ENCODE data around the gene SH3TC1. TPM values are rescaled to one million over a fixed set of nuclear protein-coding genes. Genes with fewer than 3 reads are reported as not detected.

The SH3TC1 gene
- total and polyA plus RNA-seq, 9 donors = 1.1 to 34.5 (median 5.4) TPM

DNA sequence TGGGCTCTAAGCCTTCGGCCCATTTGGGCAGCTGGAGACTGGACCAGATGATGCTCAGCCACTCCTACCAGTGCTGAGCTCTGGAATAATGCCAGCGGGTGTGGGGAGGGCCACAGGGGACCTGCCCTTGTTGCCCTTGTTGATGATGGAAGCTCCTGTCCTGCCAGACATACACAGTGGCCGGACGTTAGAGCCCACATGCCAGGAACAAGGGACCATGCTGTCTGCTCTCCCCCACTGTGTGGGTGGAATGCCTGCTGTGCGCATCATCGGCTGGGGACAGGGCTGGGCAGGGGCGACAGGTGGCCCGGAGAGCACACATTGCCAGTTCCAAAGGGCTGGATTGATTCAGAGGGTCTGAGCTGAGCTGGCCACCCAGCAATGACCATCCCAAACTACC, 42.5 kb upstream of the SH3TC1 start:
- no peak for TF ChIP-seq POLR2A (IDR thresholded peaks at IDR 0.05)
- TF ChIP-seq, protein P1, sequence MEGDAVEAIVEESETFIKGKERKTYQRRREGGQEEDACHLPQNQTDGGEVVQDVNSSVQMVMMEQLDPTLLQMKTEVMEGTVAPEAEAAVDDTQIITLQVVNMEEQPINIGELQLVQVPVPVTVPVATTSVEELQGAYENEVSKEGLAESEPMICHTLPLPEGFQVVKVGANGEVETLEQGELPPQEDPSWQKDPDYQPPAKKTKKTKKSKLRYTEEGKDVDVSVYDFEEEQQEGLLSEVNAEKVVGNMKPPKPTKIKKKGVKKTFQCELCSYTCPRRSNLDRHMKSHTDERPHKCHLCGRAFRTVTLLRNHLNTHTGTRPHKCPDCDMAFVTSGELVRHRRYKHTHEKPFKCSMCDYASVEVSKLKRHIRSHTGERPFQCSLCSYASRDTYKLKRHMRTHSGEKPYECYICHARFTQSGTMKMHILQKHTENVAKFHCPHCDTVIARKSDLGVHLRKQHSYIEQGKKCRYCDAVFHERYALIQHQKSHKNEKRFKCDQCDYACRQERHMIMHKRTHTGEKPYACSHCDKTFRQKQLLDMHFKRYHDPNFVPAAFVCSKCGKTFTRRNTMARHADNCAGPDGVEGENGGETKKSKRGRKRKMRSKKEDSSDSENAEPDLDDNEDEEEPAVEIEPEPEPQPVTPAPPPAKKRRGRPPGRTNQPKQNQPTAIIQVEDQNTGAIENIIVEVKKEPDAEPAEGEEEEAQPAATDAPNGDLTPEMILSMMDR (IDR thresholded peaks at IDR 0.05) = no peak
- TF ChIP-seq EP300 (IDR thresholded peaks at IDR 0.05) = no peak
- no peak overlapping the region for H3K27ac ChIP-seq
- no peak overlapping the region for H3K4me3 ChIP-seq
- H3K36me3 ChIP-seq = no peaks in the 10 kb centered on the region
- DNase-seq = no peak
- 61 to 76% (median 70%) methylated on average over 8 of the region's 8 CpGs for WGBS, 3 donors
- no peaks in the 10 kb centered on the region for H3K27me3 ChIP-seq
- intact Hi-C loops (cut with DNase I) = no loop called here
- H3K9me3 ChIP-seq = no peaks in the 10 kb centered on the region
- H3K4me1 ChIP-seq (ENCODE audit: insufficient read depth) = peaks cover 5% of the 10 kb centered on the region

DNA sequence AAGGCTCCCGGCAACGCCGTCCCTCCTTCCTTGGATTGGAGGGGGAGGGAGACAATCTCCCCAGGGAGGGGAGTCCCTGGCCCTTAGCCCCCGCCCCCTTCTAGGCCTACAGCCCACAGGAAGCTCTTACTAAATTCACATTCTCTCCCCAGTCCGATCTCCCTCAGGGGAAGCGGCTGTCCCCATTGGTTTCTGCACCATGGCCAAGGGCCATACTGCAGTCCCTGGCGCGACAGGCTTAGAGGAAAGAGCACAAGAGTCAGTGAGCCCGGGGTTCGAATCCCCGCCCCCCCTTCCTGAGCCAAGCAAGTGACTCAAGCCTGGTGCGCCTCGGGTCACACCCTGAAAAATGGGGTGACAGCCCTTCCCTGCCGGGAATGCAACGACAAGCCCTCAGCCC, 41.6 kb upstream of the SH3TC1 start:
- intact Hi-C loops (cut with DNase I) = no loop called here
- Histone ChIP-seq H3K9me3 (no peaks in the 10 kb centered on the region), H3K27ac (no peak overlapping the region), H3K27me3 (no peaks in the 10 kb centered on the region), H3K4me3 (peak overlapping the region; percentile 33), H3K4me1 (ENCODE audit: insufficient read depth) (peaks cover 5% of the 10 kb centered on the region), H3K36me3 (no peaks in the 10 kb centered on the region)
- peak in 1 of 5 donors; percentile 47 for DNase-seq
- 18 to 33% (median 19%) methylated on average over 10 to 15 of the region's 15 CpGs for WGBS, 3 donors
- TF ChIP-seq, protein P1 (IDR thresholded peaks at IDR 0.05) = no peak
- TF ChIP-seq EP300 (IDR thresholded peaks at IDR 0.05) (no peak), POLR2A (IDR thresholded peaks at IDR 0.05) (no peak)

DNA sequence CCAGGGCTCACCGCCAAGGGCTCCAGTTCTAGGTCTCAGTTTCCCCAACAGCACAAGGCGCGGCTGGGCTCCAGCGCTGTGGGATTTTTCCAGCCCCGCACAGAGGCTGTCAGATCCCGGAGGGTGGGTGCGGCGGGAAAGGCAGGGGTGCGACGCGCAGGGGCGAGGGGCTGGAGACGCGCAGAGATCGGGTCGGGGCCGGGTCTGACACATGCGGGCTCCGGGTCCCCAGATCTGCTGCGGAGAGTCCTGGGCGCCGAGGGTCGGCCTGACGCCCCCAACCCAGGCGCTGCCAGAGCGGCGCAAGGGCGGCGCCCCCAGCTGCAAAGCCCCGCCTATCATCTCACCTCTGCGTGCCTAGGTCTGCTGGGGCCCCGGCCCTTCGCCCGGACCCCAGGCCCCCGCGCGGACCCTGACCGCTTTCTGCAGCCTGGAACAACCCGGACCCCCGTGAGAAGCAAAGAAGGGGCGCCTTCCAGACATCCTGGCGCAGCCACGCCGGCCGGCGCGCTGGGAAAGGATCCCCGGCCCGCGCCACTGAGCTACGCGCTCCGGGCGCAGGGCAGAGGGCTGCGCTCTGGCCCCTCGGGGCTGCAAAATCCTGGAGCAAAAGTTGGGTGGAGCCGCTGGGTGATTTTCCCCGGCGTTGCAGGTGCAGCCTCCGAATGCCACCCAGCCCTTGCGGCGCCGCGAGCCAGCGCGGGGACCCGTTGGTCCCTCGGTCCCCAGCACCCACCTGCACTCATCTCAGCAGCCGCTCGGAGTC, 41.0 kb upstream of the SH3TC1 start:
- intact Hi-C loops (cut with DNase I) = no loop called here
- Histone ChIP-seq H3K4me1 (ENCODE audit: insufficient read depth) (peaks cover 5% of the 10 kb centered on the region), H3K4me3 (peak overlapping the region; percentile 33), H3K27ac (no peak overlapping the region), H3K36me3 (no peaks in the 10 kb centered on the region), H3K9me3 (no peaks in the 10 kb centered on the region), H3K27me3 (no peaks in the 10 kb centered on the region)
- WGBS, 3 donors = 2% methylated on average over 39 to 70 of the region's 70 CpGs
- peak in 1 of 5 donors; percentile 52 for DNase-seq
- no peak for TF ChIP-seq POLR2A (IDR thresholded peaks at IDR 0.05)
- no peak for TF ChIP-seq EP300 (IDR thresholded peaks at IDR 0.05)
- TF ChIP-seq, protein P1 (IDR thresholded peaks at IDR 0.05) = no peak

DNA sequence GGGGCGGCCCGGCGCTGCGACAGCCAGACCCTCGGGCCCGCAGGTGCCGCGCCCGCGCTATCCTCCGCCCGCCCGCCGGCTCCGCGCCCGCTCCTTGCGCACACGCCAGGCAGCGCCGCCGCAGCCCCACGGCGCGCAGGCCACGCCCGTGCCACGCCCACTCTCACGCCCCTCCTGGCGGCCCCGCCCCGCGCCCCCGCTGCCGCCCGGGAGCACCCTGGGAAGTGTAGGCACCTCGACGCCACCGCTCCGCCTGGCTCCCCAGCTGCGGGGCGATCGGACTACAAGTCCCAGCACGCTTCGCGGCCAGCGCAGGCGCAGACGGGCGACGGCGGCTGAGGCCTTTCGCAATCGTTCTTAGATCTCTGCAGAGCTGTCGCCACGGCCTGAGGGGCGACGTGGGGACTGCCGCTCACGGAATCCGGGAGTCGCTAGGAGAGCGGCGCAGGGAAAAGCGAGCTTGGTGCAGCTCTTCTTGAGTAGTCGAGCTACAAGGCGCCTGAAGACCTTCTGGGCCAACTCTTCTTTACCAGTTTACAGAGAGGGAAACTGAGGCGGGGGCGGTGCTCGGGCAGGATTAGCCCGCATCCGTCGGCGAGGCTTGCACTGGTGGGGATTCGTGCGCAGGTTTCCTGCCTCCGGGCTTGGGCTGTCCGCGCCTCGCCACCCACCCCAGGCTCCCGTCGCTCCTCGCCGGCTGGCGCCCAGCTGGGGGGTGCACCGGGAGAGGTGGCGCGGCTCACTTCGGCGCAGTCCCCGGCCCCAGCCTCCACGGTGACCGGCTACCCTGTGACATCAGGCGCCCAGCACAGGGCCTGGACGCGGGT, 40.2 kb upstream of the SH3TC1 start, which contains the start of gene ABLIM2:
Gene ABLIM2, minus strand, starts transcription at position 104 of the 827 bp plus-strand sequence. CDS start 124 bp downstream, outside the sequence.
- intact Hi-C loops (cut with DNase I) = no loop called here

More for the DNA sequence above, 40.2 kb upstream of the SH3TC1 start, which contains the start of gene ABLIM2:
- Histone ChIP-seq H3K36me3 (no peaks in the 10 kb centered on the region), H3K4me3 (peak within 1 kb of the TSS; percentile 55), H3K27me3 (no peaks in the 10 kb centered on the region), H3K27ac (peak within 1 kb of the TSS in 1 of 2 donors; percentile 41), H3K4me1 (ENCODE audit: insufficient read depth) (peaks cover 5% of the 10 kb centered on the region), H3K9me3 (no peaks in the 10 kb centered on the region)
- 0% methylated on average over 59 to 96 of the region's 96 CpGs for WGBS, 3 donors
- TF ChIP-seq, protein P1 (IDR thresholded peaks at IDR 0.05) = no peak
- TF ChIP-seq EP300 (IDR thresholded peaks at IDR 0.05) = no peak
- peak; percentile 36 for TF ChIP-seq POLR2A (IDR thresholded peaks at IDR 0.05)
- peak; percentile 97 to 99 (median 98) for DNase-seq
